Fibroblast of pulmonary artery (primary cell): ENCODE measurements around the gene MSL3B.
"Not testable (repeated sequence)": the region's sequence is repeated elsewhere in the genome, so short reads cannot be mapped to it uniquely, and the experiment has no call there.

ENCODE experiments used
- DNase-seq: peaks from one replicate; pipeline ENCODE4 v3.0.0-alpha.2; 2010; ENCODE audit warnings: low read depth
- H3K4me3 ChIP-seq: replicated peaks from 2 replicates; pipeline ENCODE4 v1.5.1; 2011; ENCODE audit warnings: low read depth, mild to moderate bottlenecking, control low read depth, low read length, moderate library complexity
- CTCF ChIP-seq: IDR thresholded peaks from 2 replicates; pipeline ENCODE4 v1.5.1; 2011; ENCODE audit warnings: mild to moderate bottlenecking, control low read depth, low read length, inconsistent platforms; ENCODE audit errors: missing control alignments

MSL3B gene

GRCh38 chr2:233901367-233901766 is 33.2 kb upstream of the MSL3B start:
- no peak for DNase-seq
- H3K4me3 ChIP-seq = no peak overlapping the region
- no peak for TF ChIP-seq CTCF

- DNase-seq = peak; percentile 28
- not testable (repeated sequence) for H3K4me3 ChIP-seq
Observed at GRCh38 chr2:233896253-233896652, 28.1 kb upstream of the MSL3B start.

- TF ChIP-seq CTCF = no peak
- no peak for DNase-seq
- H3K4me3 ChIP-seq = no peak overlapping the region
Observed at GRCh38 chr2:233892793-233893192, 24.6 kb upstream of the MSL3B start.

GRCh38 chr2:233882353-233882752 is 14.2 kb upstream of the MSL3B start:
- TF ChIP-seq CTCF = no peak
- no peak for DNase-seq

GRCh38 chr2:233872125-233872524 is 3.9 kb upstream of the MSL3B start:
- H3K4me3 ChIP-seq, DNase-seq: not testable (repeated sequence)

More at GRCh38 chr2:233882353-233882752, 14.2 kb upstream of the MSL3B start:
- no peak overlapping the region for H3K4me3 ChIP-seq

GRCh38 chr2:233871432-233871831 is 3.2 kb upstream of the MSL3B start:
- H3K4me3 ChIP-seq = no peak overlapping the region
- no peak for DNase-seq

GRCh38 chr2:233866479-233866878 is 1.7 kb downstream of the MSL3B start:
- no peak for DNase-seq
- TF ChIP-seq CTCF = no peak
- no peak overlapping the region for H3K4me3 ChIP-seq

More at GRCh38 chr2:233871432-233871831, 3.2 kb upstream of the MSL3B start:
- no peak for TF ChIP-seq CTCF

- no peak overlapping the region for H3K4me3 ChIP-seq
- peak; percentile 21 for TF ChIP-seq CTCF
- no peak for DNase-seq
Observed at GRCh38 chr2:233865838-233866237, 2.3 kb downstream of the MSL3B start.
